Breast epithelium (tissue), 4 donors: Measurements from ENCODE around the gene DENND6A. TPM values are rescaled to one million over a fixed set of nuclear protein-coding genes. Genes with fewer than 3 reads are reported as not detected.
"Not testable (repeated sequence)": the region's sequence is repeated elsewhere in the genome, so short reads cannot be mapped to it uniquely, and the experiment has no call there.

Experiments used
- DNase-seq, 2 donors: peaks; one replicate each; pipeline ENCODE4 v3.0.0-alpha.2; 2019; ENCODE audit warnings: low spot score in 2 of 2
- H3K27ac ChIP-seq, 2 donors: fragments of 200-600 bp; sonication (generic) in 1 of 2; one replicate each; pipeline ENCODE4 v1.5.1; 2016 to 2019; ENCODE audit warnings: mild to moderate bottlenecking in 1 of 2
- H3K27me3 ChIP-seq, 2 donors: fragments of 200-600 bp; sonication (generic) in 1 of 2; one replicate each; pipeline versions ENCODE4 v1.5.1 to v1.6.0; 2017 to 2019; ENCODE audit warnings: control low read depth in 1 of 2, mild to moderate bottlenecking in 1 of 2
- H3K36me3 ChIP-seq: fragments of 200-600 bp; one replicate; pipeline ENCODE4 v1.5.1; 2019
- H3K4me1 ChIP-seq, 2 donors: fragments of 200-600 bp; sonication (generic); one replicate each; pipeline ENCODE4 v1.5.1; 2016 to 2019; ENCODE audit warnings: control low read depth in 1 of 2
- H3K4me3 ChIP-seq, 3 donors: fragments of 200-600 bp; sonication (generic); 1 replicate in 2 of 3; 2 replicates in 1 of 3; pipeline ENCODE4 v1.5.1; 2016 to 2019; ENCODE audit warnings: mild to moderate bottlenecking in 3 of 3, moderate library complexity in 2 of 3
- H3K9me3 ChIP-seq, 2 donors: fragments of 200-600 bp; sonication (generic) in 1 of 2; one replicate each; pipeline ENCODE4 v1.5.1; 2016 to 2019; ENCODE audit warnings: control low read depth in 1 of 2
- CTCF ChIP-seq, 3 donors: fragments of 450-650 bp; IDR thresholded peaks; one replicate each; pipeline ENCODE4 v1.5.1; 2016 to 2017; ENCODE audit warnings: antibody characterized with exemption in 3 of 3, mild to moderate bottlenecking in 3 of 3, moderate library complexity in 3 of 3
- POLR2A ChIP-seq: fragments of 450-650 bp; IDR thresholded peaks from one replicate; pipeline ENCODE4 v1.6.1; 2016; ENCODE audit warnings: antibody characterized with exemption, mild to moderate bottlenecking, moderate library complexity
- POLR2AphosphoS5 ChIP-seq, 3 donors: sonication (generic); formaldehyde crosslinking; IDR thresholded peaks; one replicate each; pipeline ENCODE4 v1.6.1; 2017; ENCODE audit warnings: antibody characterized with exemption in 3 of 3
- intact Hi-C: fragments of 100-400 bp; cut with DNase I; formaldehyde crosslinking; loops from one replicate; pipeline ENCODE4 v1.15.1; 2023; ENCODE audit warnings: low total_unique reads
- total RNA-seq, 3 donors: library from RNA; depleted of rRNA; stranded (reverse); fragments of >200 nt; gene quantifications; one replicate each; pipeline ENCODE4 v1.1.0, GENCODE V29; 2016

DENND6A gene
- total RNA-seq, 3 donors from 2014 or later: 33.1 to 56.2 (median 38.0) TPM

- H3K27me3 ChIP-seq: no peaks in the 10 kb centered on the region
- H3K36me3 ChIP-seq: no peaks in the 10 kb centered on the region
- TF ChIP-seq CTCF (IDR thresholded peaks at IDR 0.05) (no peak), POLR2AphosphoS5 (IDR thresholded peaks at IDR 0.05) (no peak), POLR2A (no peak)
- intact Hi-C loops: no loop called here
- H3K9me3 ChIP-seq: no peaks in the 10 kb centered on the region
- H3K4me3 ChIP-seq: no peak overlapping the region
- peak overlapping the region; percentile 12 to 13 for H3K27ac ChIP-seq
- peak in 1 of 2 donors; percentile 26 for DNase-seq
- H3K4me1 ChIP-seq: peaks cover 0 to 8% of the 10 kb centered on the region in 2 donors
Measured at GRCh38 chr3:57709559-57709958, 16.7 kb upstream of the DENND6A start.

GRCh38 chr3:57709031-57709430, 16.2 kb upstream of the DENND6A start:
- H3K27ac ChIP-seq: peak overlapping the region; percentile 12 to 13
- no peaks in the 10 kb centered on the region for H3K9me3 ChIP-seq
- H3K4me1 ChIP-seq: peaks cover 0 to 8% of the 10 kb centered on the region in 2 donors
- no peak for DNase-seq
- H3K36me3 ChIP-seq: no peaks in the 10 kb centered on the region
- no peak for TF ChIP-seq POLR2AphosphoS5 (IDR thresholded peaks at IDR 0.05)
- intact Hi-C loops: no loop called here
- H3K4me3 ChIP-seq: no peak overlapping the region
- no peaks in the 10 kb centered on the region for H3K27me3 ChIP-seq

- Histone ChIP-seq H3K4me3 (no peak overlapping the region), H3K4me1 (peaks cover 0 to 8% of the 10 kb centered on the region in 2 donors), H3K27ac (no peak overlapping the region), H3K27me3 (no peaks in the 10 kb centered on the region), H3K36me3 (no peaks in the 10 kb centered on the region), H3K9me3 (no peaks in the 10 kb centered on the region)
- TF ChIP-seq CTCF (IDR thresholded peaks at IDR 0.05): no peak
- no peak for TF ChIP-seq POLR2AphosphoS5 (IDR thresholded peaks at IDR 0.05)
- no peak for TF ChIP-seq POLR2A
- intact Hi-C loops: no loop called here
- DNase-seq: no peak
Measured at GRCh38 chr3:57706462-57706861, 13.6 kb upstream of the DENND6A start.

GRCh38 chr3:57705351-57705750, 12.5 kb upstream of the DENND6A start:
- H3K36me3 ChIP-seq, H3K27me3 ChIP-seq, H3K4me1 ChIP-seq, H3K27ac ChIP-seq, H3K9me3 ChIP-seq, H3K4me3 ChIP-seq, DNase-seq, intact Hi-C loops: not testable (repeated sequence)

- DNase-seq: no peak
- no peaks in the 10 kb centered on the region for H3K27me3 ChIP-seq
- TF ChIP-seq POLR2A (no peak), CTCF (IDR thresholded peaks at IDR 0.05) (no peak), POLR2AphosphoS5 (IDR thresholded peaks at IDR 0.05) (no peak)
- H3K27ac ChIP-seq: no peak overlapping the region
- no peaks in the 10 kb centered on the region for H3K4me1 ChIP-seq
- H3K4me3 ChIP-seq: no peak overlapping the region
- H3K36me3 ChIP-seq: no peaks in the 10 kb centered on the region
- intact Hi-C loops: no loop called here
- H3K9me3 ChIP-seq: no peaks in the 10 kb centered on the region
Measured at GRCh38 chr3:57701781-57702180, 8.9 kb upstream of the DENND6A start.

GRCh38 chr3:57700737-57701136, 7.9 kb upstream of the DENND6A start:
- H3K27ac ChIP-seq: no peak overlapping the region
- no peak overlapping the region for H3K4me3 ChIP-seq
- no peaks in the 10 kb centered on the region for H3K27me3 ChIP-seq
- no peaks in the 10 kb centered on the region for H3K9me3 ChIP-seq
- no peaks in the 10 kb centered on the region for H3K36me3 ChIP-seq
- intact Hi-C loops: no loop called here
- TF ChIP-seq POLR2A (no peak), POLR2AphosphoS5 (IDR thresholded peaks at IDR 0.05) (no peak)
- no peak for DNase-seq
- H3K4me1 ChIP-seq: no peaks in the 10 kb centered on the region

- TF ChIP-seq POLR2AphosphoS5 (IDR thresholded peaks at IDR 0.05) (no peak), CTCF (IDR thresholded peaks at IDR 0.05) (no peak), POLR2A (no peak)
- intact Hi-C loops: no loop called here
- H3K27ac ChIP-seq: no peak overlapping the region
Measured at GRCh38 chr3:57699591-57699990, 6.7 kb upstream of the DENND6A start.

More at GRCh38 chr3:57699591-57699990, 6.7 kb upstream of the DENND6A start:
- Histone ChIP-seq H3K36me3 (no peaks in the 10 kb centered on the region), H3K4me3 (no peak overlapping the region), H3K4me1 (no peaks in the 10 kb centered on the region), H3K27me3 (no peaks in the 10 kb centered on the region), H3K9me3 (no peaks in the 10 kb centered on the region)
- no peak for DNase-seq
